ENCODE results near the gene RFPL4AL1.

- TF ChIP-seq CTCF (IDR thresholded peaks at IDR 0.05) = no peak
- TF ChIP-seq POLR2A (IDR thresholded peaks at IDR 0.05) = no peak
These were observed 18.2 kb upstream of the RFPL4AL1 start for GRCh38 chr19:55750715-55751114.

Data from uterus (tissue), 2 donors.